Stomach (tissue), 4 donors: ENCODE measurements around the gene CRACR2A.

Experiments
- CTCF ChIP-seq, 7 experiments: fragments of 450-650 bp in 4 of 7; fragments of 200-600 bp in 3 of 7; sonication (generic) in 3 of 7; IDR thresholded peaks; one replicate each; pipeline ENCODE4 v1.5.1; 2016 to 2019; ENCODE audit warnings: antibody characterized with exemption in 7 of 7, control low read depth in 2 of 7, mild to moderate bottlenecking in 1 of 7
- EP300 ChIP-seq: sonication (generic); formaldehyde crosslinking; IDR thresholded peaks from one replicate; pipeline ENCODE4 v1.6.1; 2017; ENCODE audit warnings: antibody characterized with exemption
- POLR2A ChIP-seq, 4 donors: fragments of 450-650 bp; IDR thresholded peaks; one replicate each; pipeline ENCODE4 v1.6.1; 2016; ENCODE audit warnings: antibody characterized with exemption in 4 of 4, control low read depth in 2 of 4, mild to moderate bottlenecking in 1 of 4, moderate library complexity in 1 of 4
- POLR2AphosphoS5 ChIP-seq, 3 donors: sonication (generic); formaldehyde crosslinking; IDR thresholded peaks; one replicate each; pipeline ENCODE4 v1.6.1; 2016; ENCODE audit warnings: antibody characterized with exemption in 3 of 3

- TF ChIP-seq POLR2A (IDR thresholded peaks at IDR 0.05) (no peak), CTCF (IDR thresholded peaks at IDR 0.05) (no peak), POLR2AphosphoS5 (IDR thresholded peaks at IDR 0.05) (no peak), EP300 (no peak)
Measured at GRCh38 chr12:3759878-3760277, 7.0 kb upstream of the CRACR2A start.
